Measurements from ENCODE around the gene DCLRE1C.

DNA sequence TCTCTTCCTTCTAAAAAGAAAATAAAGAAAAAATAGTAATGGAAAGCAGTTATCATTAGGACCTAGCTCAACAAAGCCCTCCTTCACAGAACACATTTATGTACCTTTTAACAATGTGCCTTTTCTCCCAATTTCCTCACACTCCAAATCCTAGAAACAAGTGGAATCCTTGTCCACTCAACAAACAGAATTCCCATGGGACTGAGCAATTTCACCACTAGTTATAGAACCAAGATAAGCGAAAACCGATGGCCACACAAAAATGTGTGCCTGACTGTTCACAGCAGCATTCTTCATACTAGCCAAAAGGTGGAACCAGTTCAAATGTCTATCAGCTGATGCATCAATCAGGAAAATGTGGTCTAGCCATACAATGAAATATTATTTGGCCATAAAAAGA, 17.3 kb downstream of the DCLRE1C start:
- TF ChIP-seq CREM (IDR thresholded peaks at IDR 0.05; ENCODE audit: low read depth) (no peak), NCOA1 (IDR thresholded peaks at IDR 0.05; ENCODE audit: low read depth) (no peak), YY1 (IDR thresholded peaks at IDR 0.05; ENCODE audit: borderline replicate concordance in 1 of 3, control insufficient read depth in 1 of 3, extremely low read depth in 1 of 3, insufficient read depth in 3 of 3, insufficient read length in 1 of 3, insufficient replicate concordance in 2 of 3, low read depth in 1 of 3, low read length in 2 of 3) (no peak), ZC3H11A (IDR thresholded peaks at IDR 0.05; ENCODE audit: low read depth, low read length) (no peak), ZNF75A (CRISPR knock-in tag; IDR thresholded peaks at IDR 0.05) (no peak), EP300 (IDR thresholded peaks at IDR 0.05; ENCODE audit: low read length) (no peak), SP1 (CRISPR knock-in tag; IDR thresholded peaks at IDR 0.05) (no peak), GABPB1 (CRISPR knock-in tag; IDR thresholded peaks at IDR 0.05) (no peak), BHLHE40 (IDR thresholded peaks at IDR 0.05; ENCODE audit: low read length) (no peak)
- TF ChIP-seq, protein P1, sequence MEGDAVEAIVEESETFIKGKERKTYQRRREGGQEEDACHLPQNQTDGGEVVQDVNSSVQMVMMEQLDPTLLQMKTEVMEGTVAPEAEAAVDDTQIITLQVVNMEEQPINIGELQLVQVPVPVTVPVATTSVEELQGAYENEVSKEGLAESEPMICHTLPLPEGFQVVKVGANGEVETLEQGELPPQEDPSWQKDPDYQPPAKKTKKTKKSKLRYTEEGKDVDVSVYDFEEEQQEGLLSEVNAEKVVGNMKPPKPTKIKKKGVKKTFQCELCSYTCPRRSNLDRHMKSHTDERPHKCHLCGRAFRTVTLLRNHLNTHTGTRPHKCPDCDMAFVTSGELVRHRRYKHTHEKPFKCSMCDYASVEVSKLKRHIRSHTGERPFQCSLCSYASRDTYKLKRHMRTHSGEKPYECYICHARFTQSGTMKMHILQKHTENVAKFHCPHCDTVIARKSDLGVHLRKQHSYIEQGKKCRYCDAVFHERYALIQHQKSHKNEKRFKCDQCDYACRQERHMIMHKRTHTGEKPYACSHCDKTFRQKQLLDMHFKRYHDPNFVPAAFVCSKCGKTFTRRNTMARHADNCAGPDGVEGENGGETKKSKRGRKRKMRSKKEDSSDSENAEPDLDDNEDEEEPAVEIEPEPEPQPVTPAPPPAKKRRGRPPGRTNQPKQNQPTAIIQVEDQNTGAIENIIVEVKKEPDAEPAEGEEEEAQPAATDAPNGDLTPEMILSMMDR (IDR thresholded peaks at IDR 0.05 in 2 of 3, conservative IDR thresholded peaks at IDR 0.05 in 1 of 3; ENCODE audit: insufficient read depth in 2 of 3, low read depth in 1 of 3, low read length in 3 of 3), result no peak
- TF ChIP-seq, protein P2, sequence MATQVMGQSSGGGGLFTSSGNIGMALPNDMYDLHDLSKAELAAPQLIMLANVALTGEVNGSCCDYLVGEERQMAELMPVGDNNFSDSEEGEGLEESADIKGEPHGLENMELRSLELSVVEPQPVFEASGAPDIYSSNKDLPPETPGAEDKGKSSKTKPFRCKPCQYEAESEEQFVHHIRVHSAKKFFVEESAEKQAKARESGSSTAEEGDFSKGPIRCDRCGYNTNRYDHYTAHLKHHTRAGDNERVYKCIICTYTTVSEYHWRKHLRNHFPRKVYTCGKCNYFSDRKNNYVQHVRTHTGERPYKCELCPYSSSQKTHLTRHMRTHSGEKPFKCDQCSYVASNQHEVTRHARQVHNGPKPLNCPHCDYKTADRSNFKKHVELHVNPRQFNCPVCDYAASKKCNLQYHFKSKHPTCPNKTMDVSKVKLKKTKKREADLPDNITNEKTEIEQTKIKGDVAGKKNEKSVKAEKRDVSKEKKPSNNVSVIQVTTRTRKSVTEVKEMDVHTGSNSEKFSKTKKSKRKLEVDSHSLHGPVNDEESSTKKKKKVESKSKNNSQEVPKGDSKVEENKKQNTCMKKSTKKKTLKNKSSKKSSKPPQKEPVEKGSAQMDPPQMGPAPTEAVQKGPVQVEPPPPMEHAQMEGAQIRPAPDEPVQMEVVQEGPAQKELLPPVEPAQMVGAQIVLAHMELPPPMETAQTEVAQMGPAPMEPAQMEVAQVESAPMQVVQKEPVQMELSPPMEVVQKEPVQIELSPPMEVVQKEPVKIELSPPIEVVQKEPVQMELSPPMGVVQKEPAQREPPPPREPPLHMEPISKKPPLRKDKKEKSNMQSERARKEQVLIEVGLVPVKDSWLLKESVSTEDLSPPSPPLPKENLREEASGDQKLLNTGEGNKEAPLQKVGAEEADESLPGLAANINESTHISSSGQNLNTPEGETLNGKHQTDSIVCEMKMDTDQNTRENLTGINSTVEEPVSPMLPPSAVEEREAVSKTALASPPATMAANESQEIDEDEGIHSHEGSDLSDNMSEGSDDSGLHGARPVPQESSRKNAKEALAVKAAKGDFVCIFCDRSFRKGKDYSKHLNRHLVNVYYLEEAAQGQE (IDR thresholded peaks at IDR 0.05; ENCODE audit: borderline replicate concordance), result no peak
- TF ChIP-seq, protein P2 (CRISPR knock-in tag; IDR thresholded peaks at IDR 0.05; ENCODE audit: low read depth), result no peak
- TF ChIP-seq, protein P3, sequence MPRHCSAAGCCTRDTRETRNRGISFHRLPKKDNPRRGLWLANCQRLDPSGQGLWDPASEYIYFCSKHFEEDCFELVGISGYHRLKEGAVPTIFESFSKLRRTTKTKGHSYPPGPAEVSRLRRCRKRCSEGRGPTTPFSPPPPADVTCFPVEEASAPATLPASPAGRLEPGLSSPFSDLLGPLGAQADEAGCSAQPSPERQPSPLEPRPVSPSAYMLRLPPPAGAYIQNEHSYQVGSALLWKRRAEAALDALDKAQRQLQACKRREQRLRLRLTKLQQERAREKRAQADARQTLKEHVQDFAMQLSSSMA (CRISPR knock-in tag; IDR thresholded peaks at IDR 0.05), result no peak
